OCI-LY1 (cell line): Measurements from ENCODE around the gene KRTAP3-1.

Source experiments
- H2AFZ ChIP-seq: fragments of 200-600 bp; sonication (generic), shearing (Covaris generic); 2 replicates; pipeline ENCODE4 v1.6.0; 2014; ENCODE audit warnings: antibody characterized with exemption, mild to moderate bottlenecking, low read length
- H3F3A ChIP-seq: fragments of 200-600 bp; sonication (generic), shearing (Covaris generic); 2 replicates; pipeline ENCODE4 v1.6.0; 2014; ENCODE audit warnings: mild to moderate bottlenecking, antibody characterized with exemption, low read length, moderate library complexity; ENCODE audit not compliant: insufficient read depth
- H3K27ac ChIP-seq: fragments of 200-600 bp; sonication (generic); 2 replicates; pipeline ENCODE4 v1.5.1; 2014; ENCODE audit warnings: low read length, mixed run types, mild to moderate bottlenecking, low read depth; ENCODE audit not compliant: poor library complexity, severe bottlenecking
- H3K27me3 ChIP-seq: fragments of 200-600 bp; sonication (generic); 2 replicates; pipeline ENCODE4 v1.6.0; 2014; ENCODE audit warnings: antibody characterized with exemption, mild to moderate bottlenecking, low read length, moderate library complexity; ENCODE audit not compliant: insufficient read depth
- H3K36me3 ChIP-seq: fragments of 200-600 bp; sonication (generic); 2 replicates; pipeline ENCODE4 v1.6.1; 2014; ENCODE audit warnings: mild to moderate bottlenecking, antibody characterized with exemption, low read length, moderate library complexity, mixed read lengths; ENCODE audit not compliant: insufficient read depth
- H3K4me1 ChIP-seq: fragments of 200-600 bp; sonication (generic); 2 replicates; pipeline ENCODE4 v1.5.1; 2014; ENCODE audit warnings: mild to moderate bottlenecking, low read length, moderate library complexity; ENCODE audit not compliant: insufficient read depth, severe bottlenecking
- H3K4me2 ChIP-seq: fragments of 200-600 bp; sonication (generic), shearing (Covaris generic); 2 replicates; pipeline ENCODE4 v1.6.1; 2014; ENCODE audit warnings: low read length
- H3K4me3 ChIP-seq: fragments of 200-600 bp; sonication (generic); 2 replicates; pipeline ENCODE4 v1.5.1; 2014; ENCODE audit warnings: low read length, low read depth, mild to moderate bottlenecking, mixed read lengths; ENCODE audit not compliant: poor library complexity, severe bottlenecking
- H3K79me2 ChIP-seq: fragments of 200-600 bp; shearing (Covaris generic); 2 replicates; pipeline ENCODE4 v1.6.1; 2016; ENCODE audit warnings: mixed run types, low read length, mixed read lengths; ENCODE audit not compliant: insufficient read depth
- H3K9ac ChIP-seq: fragments of 200-600 bp; sonication (generic), shearing (Covaris generic); 2 replicates; pipeline ENCODE4 v1.6.1; 2014; ENCODE audit warnings: mild to moderate bottlenecking, low read length, mixed read lengths
- H3K9me2 ChIP-seq: fragments of 200-600 bp; sonication (generic), shearing (Covaris generic); 2 replicates; pipeline ENCODE4 v1.6.1; 2014; ENCODE audit warnings: low read depth, mild to moderate bottlenecking, low read length, mixed read lengths
- H3K9me3 ChIP-seq: fragments of 200-600 bp; shearing (Covaris generic); 2 replicates; pipeline ENCODE4 v1.6.1; 2014; ENCODE audit warnings: low read length, mixed read lengths
- H4K20me1 ChIP-seq: fragments of 200-600 bp; sonication (generic), shearing (Covaris generic); 2 replicates; pipeline ENCODE4 v1.6.0; 2016; ENCODE audit warnings: mild to moderate bottlenecking, low read length; ENCODE audit not compliant: insufficient read depth
- CTCF ChIP-seq: fragments of 200-600 bp; sonication (generic), shearing (Covaris generic); IDR thresholded peaks from 2 replicates; pipeline ENCODE4 v1.5.1; 2017; ENCODE audit warnings: mild to moderate bottlenecking, antibody characterized with exemption, low read length, moderate library complexity, mixed read lengths
- EZH2 ChIP-seq: fragments of 200-600 bp; sonication (generic), shearing (Covaris generic); IDR thresholded peaks from 2 replicates; pipeline ENCODE4 v1.8.0; 2017; ENCODE audit warnings: borderline replicate concordance, mixed run types, mild to moderate bottlenecking, antibody characterized with exemption, low read length, moderate library complexity, mixed read lengths

KRTAP3-1 gene

GRCh38 chr17:40978575-40979151 lies 30.3 kb downstream of the KRTAP3-1 start:
- Histone ChIP-seq H3K79me2 (no peaks in the 10 kb centered on the region), H3K4me1 (no peaks in the 10 kb centered on the region), H3K36me3 (no peaks in the 10 kb centered on the region), H3K9me2 (no peaks in the 10 kb centered on the region), H3K27ac (no peak overlapping the region), H4K20me1 (no peaks in the 10 kb centered on the region), H3K9ac (no peak overlapping the region), H3F3A (no peaks in the 10 kb centered on the region), H3K4me3 (no peak overlapping the region), H3K4me2 (no peak overlapping the region), H3K9me3 (no peaks in the 10 kb centered on the region), H3K27me3 (no peaks in the 10 kb centered on the region), H2AFZ (no peak overlapping the region)
- TF ChIP-seq CTCF (no peak), EZH2 (no peak)

GRCh38 chr17:40975516-40975915 lies 33.4 kb downstream of the KRTAP3-1 start:
- H3K4me2 ChIP-seq = no peak overlapping the region
- H3K79me2 ChIP-seq = no peaks in the 10 kb centered on the region
- no peaks in the 10 kb centered on the region for H4K20me1 ChIP-seq
- H3K9me3 ChIP-seq = no peaks in the 10 kb centered on the region
- H3K4me1 ChIP-seq = no peaks in the 10 kb centered on the region
- no peak overlapping the region for H3K27ac ChIP-seq
- no peak overlapping the region for H2AFZ ChIP-seq
- no peak overlapping the region for H3K4me3 ChIP-seq
- no peaks in the 10 kb centered on the region for H3K27me3 ChIP-seq
- H3F3A ChIP-seq = no peaks in the 10 kb centered on the region
- no peaks in the 10 kb centered on the region for H3K9me2 ChIP-seq
- no peaks in the 10 kb centered on the region for H3K36me3 ChIP-seq
- no peak for TF ChIP-seq EZH2
- no peak for TF ChIP-seq CTCF
- H3K9ac ChIP-seq = no peak overlapping the region

- Histone ChIP-seq H2AFZ (no peak overlapping the region), H4K20me1 (no peaks in the 10 kb centered on the region), H3K36me3 (no peaks in the 10 kb centered on the region), H3K27me3 (no peaks in the 10 kb centered on the region), H3K9me2 (no peaks in the 10 kb centered on the region), H3K9ac (no peak overlapping the region), H3K27ac (no peak overlapping the region), H3K9me3 (no peaks in the 10 kb centered on the region), H3K4me1 (no peaks in the 10 kb centered on the region), H3K4me3 (no peak overlapping the region), H3K4me2 (no peak overlapping the region), H3K79me2 (no peaks in the 10 kb centered on the region), H3F3A (no peaks in the 10 kb centered on the region)
- no peak for TF ChIP-seq CTCF
- no peak for TF ChIP-seq EZH2
These were observed 34.6 kb downstream of the KRTAP3-1 start for GRCh38 chr17:40974366-40974765.
